Activated T-cell treated with anti-CD3 and anti-CD28 coated beads for 4 hours (primary cell): ENCODE measurements around the gene CCDC86.

Experiments used
- DNase-seq: peaks from one replicate; pipeline ENCODE4 v3.0.0-alpha.2; 2020

CCDC86 gene

DNA sequence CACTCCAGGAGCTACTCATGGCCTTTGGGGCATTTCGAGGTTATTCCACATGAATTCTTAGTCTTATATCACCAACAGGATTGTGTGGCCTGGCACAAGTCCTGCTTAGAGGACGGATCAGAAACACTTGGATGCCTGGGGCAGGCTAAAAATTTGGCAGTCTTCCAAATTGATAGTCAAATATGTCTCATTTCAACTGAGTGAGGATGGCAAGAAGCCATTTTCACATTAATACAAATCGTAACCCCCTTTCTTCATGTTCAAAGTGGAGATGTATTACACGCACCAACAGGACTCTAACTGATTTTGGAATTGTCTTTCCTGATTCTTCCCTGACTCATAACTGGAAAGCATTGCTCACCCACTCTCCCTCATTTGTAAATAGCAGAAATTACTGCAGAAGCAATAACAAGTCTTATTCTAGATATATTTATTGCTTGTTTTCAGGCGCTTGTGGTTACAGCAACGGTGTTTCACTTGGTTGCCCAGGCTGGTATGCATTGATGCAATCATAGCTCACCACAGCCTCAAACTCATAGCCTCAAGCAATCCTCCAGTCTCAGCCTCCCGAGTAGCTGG lies 10.3 kb upstream of the CCDC86 start:
- no peak for DNase-seq

DNA sequence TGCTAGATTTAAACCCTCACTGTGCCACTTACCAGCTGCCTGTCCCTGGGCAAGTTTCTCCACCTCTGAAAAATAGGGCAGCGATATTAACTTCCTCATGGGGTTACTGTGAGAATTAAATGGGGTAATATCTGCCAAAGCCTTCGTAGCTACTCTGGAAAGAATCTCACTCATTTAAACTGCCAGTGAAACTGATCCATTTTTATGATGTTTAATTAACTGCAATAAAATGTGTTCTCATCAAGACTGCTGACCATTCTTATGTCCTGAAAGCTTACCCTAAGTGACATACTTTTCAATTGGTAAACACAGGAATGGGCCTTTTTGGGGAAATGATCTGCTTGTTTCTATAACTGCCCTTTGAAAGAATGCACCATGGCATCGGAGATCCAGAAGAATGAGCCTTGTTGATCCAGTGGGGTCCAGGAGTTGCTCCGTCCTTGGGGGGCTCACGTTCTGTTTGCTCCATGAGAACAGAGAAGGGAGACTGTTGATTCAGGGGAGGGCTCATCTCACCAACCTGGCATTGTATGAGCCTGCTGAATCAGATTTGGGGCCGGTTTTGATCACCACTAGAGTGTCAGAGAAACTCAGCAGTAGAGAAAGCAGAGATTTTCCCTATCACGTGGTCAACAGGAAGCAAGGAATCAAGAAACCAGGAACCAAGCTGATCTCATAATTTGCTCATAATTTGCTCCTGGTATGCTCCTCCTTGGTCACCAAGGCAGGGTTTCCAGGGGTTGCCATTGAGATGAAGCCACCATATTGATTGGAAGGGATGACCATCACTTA lies 7.0 kb upstream of the CCDC86 start:
- DNase-seq: no peak

- DNase-seq: no peak
Observed at GRCh38 chr11:60835534-60835846, 6.4 kb upstream of the CCDC86 start.

DNA sequence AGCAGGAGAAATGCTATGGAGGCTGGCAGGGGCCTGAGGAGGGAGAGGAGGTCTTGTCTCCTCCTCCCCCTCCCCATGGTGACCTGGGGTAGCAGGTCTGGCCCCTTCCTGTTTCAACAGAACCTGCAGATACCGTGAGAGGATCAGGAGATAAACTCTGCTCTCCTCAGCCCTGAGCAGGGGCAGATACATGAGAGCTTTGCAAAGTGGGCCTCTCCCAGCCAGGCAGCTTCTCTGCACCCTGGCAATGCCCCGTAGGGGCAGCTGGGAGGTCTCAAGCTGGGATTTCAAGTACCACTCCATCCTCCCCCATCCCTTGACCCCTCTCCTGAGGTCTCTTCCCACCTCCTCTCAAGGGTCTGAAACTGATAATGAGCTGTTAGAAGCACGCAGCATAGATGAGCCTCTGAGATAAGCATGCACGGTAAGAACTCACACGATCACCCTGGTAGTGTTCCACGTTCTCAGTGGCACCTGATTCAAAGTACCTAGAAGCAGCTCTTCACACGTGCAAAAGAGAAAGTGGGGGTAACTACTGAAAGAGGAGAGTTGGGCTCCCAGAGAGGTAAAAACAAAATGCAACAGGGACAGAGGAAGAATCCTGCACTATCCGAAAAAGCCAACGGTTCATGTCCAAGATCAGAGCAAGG lies 4.9 kb upstream of the CCDC86 start:
- DNase-seq: no peak

DNA sequence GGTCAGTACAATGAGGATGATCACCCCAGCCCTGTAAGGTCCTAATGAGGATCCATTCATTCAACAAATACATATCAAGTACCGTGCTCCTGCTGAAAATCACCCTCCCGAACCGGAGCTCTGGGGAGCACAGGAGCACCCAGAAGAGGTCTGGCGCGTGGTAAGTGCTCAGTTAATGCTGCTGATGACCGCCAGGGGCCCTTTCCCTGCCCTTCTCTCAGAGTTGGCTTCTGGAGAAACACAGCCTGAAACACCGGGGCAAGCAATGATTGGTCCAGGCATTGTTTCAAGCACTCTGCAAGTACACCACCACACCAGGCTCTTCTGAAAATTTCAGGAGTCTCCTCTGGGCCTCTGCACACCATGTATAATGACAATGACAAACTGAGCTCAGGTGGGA lies 3.8 kb upstream of the CCDC86 start:
- no peak for DNase-seq

GRCh38 chr11:60840470-60841430 lies 1.2 kb upstream of the CCDC86 start:
- DNase-seq: no peak

DNA sequence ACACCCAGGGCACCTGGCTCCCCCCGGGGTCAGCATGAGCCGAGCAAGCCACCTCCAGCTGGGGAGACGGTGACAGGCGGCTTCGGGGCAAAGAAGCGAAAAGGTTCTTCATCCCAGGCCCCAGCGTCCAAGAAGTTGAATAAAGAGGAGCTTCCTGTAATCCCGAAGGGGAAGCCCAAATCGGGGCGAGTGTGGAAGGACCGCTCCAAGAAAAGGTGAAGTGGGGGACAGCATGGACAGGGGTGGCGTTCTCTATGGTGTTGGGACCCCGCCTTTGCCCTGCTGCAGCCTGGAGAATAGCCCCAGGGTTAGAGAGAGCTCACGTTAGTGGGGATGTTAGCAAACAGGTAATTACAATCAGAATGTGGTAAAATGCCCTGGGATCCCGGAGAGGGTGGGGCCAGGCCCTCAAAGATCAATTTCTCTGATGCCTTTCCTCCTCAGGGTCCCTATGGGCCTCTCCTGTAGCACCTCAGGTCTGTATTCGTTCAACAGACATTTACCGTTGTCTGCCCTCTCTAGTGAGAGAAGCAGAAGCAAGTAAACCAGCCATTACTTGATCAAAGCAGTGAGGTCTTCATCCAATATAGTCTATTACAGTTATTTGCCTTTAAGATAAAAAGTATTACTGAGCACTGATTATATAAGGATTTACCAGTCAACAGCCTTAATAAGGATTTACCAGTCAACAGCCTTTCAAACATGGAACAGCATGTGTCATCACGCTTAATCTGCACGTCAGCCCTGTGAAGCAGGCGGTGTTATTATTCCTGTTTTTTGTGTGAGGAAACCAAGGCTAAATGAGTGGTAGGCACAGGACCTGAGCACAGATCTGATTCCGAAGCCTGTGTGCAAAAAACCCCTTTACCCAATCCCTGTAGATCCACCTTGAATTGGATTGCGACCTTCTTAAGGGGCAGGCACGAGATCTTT lies 1.0 kb downstream of the CCDC86 start:
- no peak for DNase-seq

DNA sequence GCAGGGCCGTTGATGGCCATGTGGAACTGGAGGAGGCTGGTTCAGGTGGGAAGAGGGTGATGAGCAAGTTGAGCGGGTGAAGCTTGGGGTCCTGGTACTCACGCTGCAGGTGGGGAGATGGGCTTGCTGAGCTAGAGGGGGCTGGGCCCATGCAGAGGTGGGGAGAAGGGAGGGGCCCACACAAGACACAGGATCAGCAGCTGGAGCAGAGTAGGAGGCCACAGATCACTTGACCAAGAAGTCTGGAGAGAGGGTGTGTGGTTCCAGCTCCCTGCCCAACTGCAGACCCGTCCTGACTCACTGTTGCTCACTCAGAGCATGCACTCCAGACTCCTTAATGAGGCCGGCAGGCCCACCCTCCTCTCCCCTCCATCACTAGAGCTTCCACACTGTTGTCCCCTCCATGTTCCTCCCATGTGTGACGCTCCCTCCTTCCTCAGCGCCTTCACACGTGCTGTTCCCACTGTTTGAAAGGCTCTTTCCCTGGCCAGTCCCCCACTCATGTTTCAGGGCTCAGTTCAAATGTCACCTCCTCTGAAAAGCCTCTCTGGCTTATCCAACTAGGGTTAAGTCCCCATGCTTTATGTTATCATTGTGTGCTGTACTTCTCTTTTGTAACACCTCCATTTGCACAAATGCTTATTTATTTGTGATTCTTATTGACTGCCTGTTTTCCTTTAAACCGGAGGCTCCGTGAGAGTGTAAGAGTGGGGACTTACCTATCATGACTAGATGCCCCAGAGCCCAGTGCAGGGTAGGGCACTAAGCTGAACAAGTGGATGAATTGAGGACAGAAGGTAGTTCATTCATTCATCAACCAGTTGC lies 2.3 kb downstream of the CCDC86 start:
- no peak for DNase-seq

GRCh38 chr11:60844870-60845221 lies 2.9 kb downstream of the CCDC86 start:
- DNase-seq: no peak

DNA sequence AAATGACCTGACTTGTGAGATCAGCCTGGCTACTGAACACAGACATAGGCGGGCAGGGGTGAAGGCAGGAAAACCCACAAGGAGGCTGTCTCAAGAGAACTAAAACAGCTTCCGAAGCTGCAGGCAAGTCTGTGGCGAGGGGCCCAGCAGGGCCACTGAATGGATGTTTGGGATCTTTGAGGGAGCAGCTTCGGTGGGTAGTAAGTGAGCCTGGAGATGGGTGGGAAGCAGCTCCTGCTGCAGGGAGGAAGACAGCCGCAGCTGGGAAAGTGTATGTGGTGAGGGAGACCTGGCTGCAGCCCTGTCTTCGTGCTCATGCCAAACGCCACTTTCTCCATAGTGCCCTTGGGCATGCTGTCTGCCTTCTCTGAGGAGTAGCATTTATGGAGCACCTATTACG lies 3.4 kb downstream of the CCDC86 start:
- DNase-seq: no peak

- DNase-seq: no peak
Observed at GRCh38 chr11:60847281-60847680, 5.4 kb downstream of the CCDC86 start.

DNA sequence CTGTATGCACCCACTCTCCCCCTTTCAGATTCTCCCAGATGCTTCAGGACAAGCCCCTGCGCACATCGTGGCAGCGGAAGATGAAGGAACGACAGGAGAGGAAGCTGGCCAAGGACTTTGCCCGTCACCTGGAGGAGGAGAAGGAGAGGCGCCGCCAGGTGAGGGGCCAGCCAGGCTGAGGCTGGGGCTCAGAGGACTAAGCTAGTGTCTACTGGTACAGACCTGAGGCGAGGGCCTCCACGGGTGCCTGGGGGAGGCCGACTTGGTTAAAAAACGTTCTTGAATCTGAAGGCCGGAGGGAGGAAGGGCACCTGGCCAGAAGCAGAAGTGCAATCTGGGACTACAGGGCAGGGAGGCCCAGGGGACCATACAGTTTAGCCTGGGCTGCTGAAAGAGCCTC lies 6.0 kb downstream of the CCDC86 start:
- DNase-seq: no peak

GRCh38 chr11:60848714-60849151 lies 6.8 kb downstream of the CCDC86 start:
- no peak for DNase-seq

- DNase-seq: no peak
Observed at GRCh38 chr11:60849641-60850520, 8.0 kb downstream of the CCDC86 start.

- no peak for DNase-seq
Observed at GRCh38 chr11:60851327-60852104, 9.6 kb downstream of the CCDC86 start.

DNA sequence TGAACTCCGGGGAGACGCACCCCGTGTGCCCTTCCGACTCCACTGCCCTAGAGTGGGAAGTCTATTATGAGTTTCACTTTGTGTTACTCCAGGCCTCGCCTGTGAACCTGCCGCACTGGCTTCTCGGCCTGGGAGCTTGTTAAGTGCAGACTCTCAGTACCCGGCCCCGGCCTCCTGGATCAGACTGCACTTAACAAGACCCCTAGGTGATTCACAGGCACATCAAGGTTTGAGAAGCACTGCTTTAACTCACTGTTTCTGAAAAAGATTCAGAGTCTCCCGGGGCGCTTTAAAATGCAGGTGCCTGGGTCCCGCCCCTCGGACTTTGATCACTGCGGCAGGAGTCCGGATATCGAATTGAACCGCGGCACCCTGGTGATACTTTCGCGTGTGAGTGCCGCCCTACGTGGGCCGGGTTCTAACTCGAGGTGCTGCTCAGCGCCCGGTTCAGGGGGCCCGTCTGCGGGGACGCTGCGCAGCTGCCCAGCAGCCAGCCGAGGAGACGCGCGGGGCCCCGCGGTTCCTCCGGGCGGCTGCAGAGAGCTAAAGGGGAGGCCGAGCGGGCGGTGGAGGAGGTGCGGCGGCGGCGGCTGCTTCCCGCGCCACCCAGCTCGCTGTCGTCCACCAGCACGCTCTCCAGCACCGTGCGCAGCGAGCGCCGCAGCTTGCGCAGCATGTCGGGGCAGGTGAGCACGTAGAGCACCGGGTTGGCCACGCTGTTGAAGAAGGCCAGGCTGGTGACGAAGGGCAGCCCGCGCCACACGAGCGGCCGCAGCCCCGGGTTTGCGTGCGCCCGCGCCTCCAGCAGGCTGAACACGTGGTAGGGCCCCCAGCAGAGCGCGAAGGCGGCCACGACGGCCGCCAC lies 10.4 kb downstream of the CCDC86 start:
- DNase-seq: no peak

- no peak for DNase-seq
Observed at GRCh38 chr11:60852982-60853950, 11.4 kb downstream of the CCDC86 start.
